PC-3 (cell line): ENCODE data around the gene UPF2. TPM values are rescaled to one million over a fixed set of nuclear protein-coding genes. Genes with fewer than 3 reads are reported as not detected.

Experiments used
- ATAC-seq: fragments of 200-7000 bp; cut with Tn5 transposase; 2 replicates; pipeline ENCODE4 v1.9.1; 2020; ENCODE audit warnings: mild to moderate bottlenecking, moderate library complexity
- BruUV-seq: library from RNA; stranded (reverse); fragments of 400-500 nt; replicated peaks from 2 replicates; lab custom pipeline; 2021; lab: Mats Ljungman, UMichigan
- CTCF ChIA-PET: fragments of 300-600 bp; sonication (Branson Sonifier 250); formaldehyde crosslinking; loops from one replicate; lab custom pipeline; 2022; ENCODE audit warnings: antibody characterized with exemption; lab: Charles Lee
- POLR2A ChIA-PET: fragments of 300-600 bp; sonication (Branson Sonifier 250); formaldehyde crosslinking; loops from one replicate; lab custom pipeline; 2022; ENCODE audit warnings: antibody characterized with exemption; ENCODE audit not compliant: unreplicated experiment; lab: Charles Lee
- DNase-seq: peaks from one replicate; pipeline ENCODE4 v3.0.0-alpha.2; 2015
- H2AFZ ChIP-seq: fragments of 300-600 bp; sonication (generic); 2 replicates; pipeline ENCODE4 v1.6.0; 2016; ENCODE audit warnings: antibody characterized with exemption, low read length
- H3F3A ChIP-seq: fragments of 300-600 bp; sonication (generic); one replicate; pipeline ENCODE4 v1.6.0; 2017; ENCODE audit warnings: antibody characterized with exemption, low read length, control low read depth, mild to moderate bottlenecking; ENCODE audit not compliant: unreplicated experiment
- H3K27ac ChIP-seq: fragments of 300-600 bp; sonication (generic); 2 replicates; pipeline ENCODE4 v1.5.1; 2016; ENCODE audit warnings: mild to moderate bottlenecking, low read length
- H3K27me3 ChIP-seq: fragments of 300-600 bp; sonication (generic); 2 replicates; pipeline ENCODE4 v1.6.1; 2016; ENCODE audit warnings: low read length, mixed read lengths
- H3K36me3 ChIP-seq: fragments of 300-600 bp; sonication (generic); 2 replicates; pipeline ENCODE4 v1.6.1; 2016; ENCODE audit warnings: low read depth, mixed run types, low read length, mixed read lengths
- H3K4me1 ChIP-seq: fragments of 300-600 bp; sonication (generic); 2 replicates; pipeline ENCODE4 v1.5.1; 2016; ENCODE audit warnings: low read length; ENCODE audit not compliant: insufficient read depth
- H3K4me2 ChIP-seq: fragments of 300-600 bp; sonication (generic); 2 replicates; pipeline ENCODE4 v1.6.0; 2016; ENCODE audit warnings: low read length
- H3K4me3 ChIP-seq: fragments of 300-600 bp; sonication (generic); 2 replicates; pipeline ENCODE4 v1.5.1; 2016; ENCODE audit warnings: mild to moderate bottlenecking, low read length, mixed read lengths
- H3K79me2 ChIP-seq: fragments of 300-600 bp; sonication (generic); 2 replicates; pipeline ENCODE4 v1.6.1; 2017; ENCODE audit warnings: low read length, mixed read lengths
- H3K9ac ChIP-seq: fragments of 300-600 bp; sonication (generic); 2 replicates; pipeline ENCODE4 v1.6.0; 2016; ENCODE audit warnings: mild to moderate bottlenecking, low read length
- H3K9me2 ChIP-seq: fragments of 300-600 bp; sonication (generic); replicated peaks from 2 replicates; pipeline ENCODE4 v1.6.1; 2016; ENCODE audit warnings: mixed run types, low read length, mixed read lengths
- H3K9me3 ChIP-seq: fragments of 300-600 bp; sonication (generic); 2 replicates; pipeline ENCODE4 v1.6.1; 2016; ENCODE audit warnings: low read length, mixed read lengths
- H4K20me1 ChIP-seq: fragments of 300-600 bp; sonication (generic); 2 replicates; pipeline ENCODE4 v1.6.1; 2016; ENCODE audit warnings: low read length, mixed read lengths
- EZH2 ChIP-seq: fragments of 300-600 bp; sonication (generic); IDR thresholded peaks from one replicate; pipeline ENCODE4 v1.6.1; 2017; ENCODE audit warnings: antibody characterized with exemption, mild to moderate bottlenecking, low read length; ENCODE audit not compliant: unreplicated experiment
- EZH2phosphoT487 ChIP-seq: fragments of 300-600 bp; sonication (generic); IDR thresholded peaks from 2 replicates; pipeline ENCODE4 v1.6.1; 2018; ENCODE audit warnings: mild to moderate bottlenecking, antibody characterized with exemption, low read length, borderline replicate concordance
- intact Hi-C: fragments of 100-400 bp; cut with micrococcal nuclease; formaldehyde crosslinking; loops from 2 replicates; pipeline ENCODE4 v1.9.0; 2023
- total RNA-seq: library from RNA; depleted of rRNA; stranded (reverse); fragments of >200 nt; gene quantifications from 2 replicates; pipeline ENCODE4 v1.2.3, GENCODE V29; 2014
- TF ChIP-seq, protein P1 (sequence below): fragments of 300-600 bp; sonication (generic); conservative IDR thresholded peaks from 2 replicates; pipeline ENCODE4 v1.5.1; 2017; ENCODE audit warnings: antibody characterized with exemption, low read depth, mild to moderate bottlenecking, low read length

Gene UPF2
- total RNA-seq, 1 experiment from 2014 or later: 12.0 TPM

DNA sequence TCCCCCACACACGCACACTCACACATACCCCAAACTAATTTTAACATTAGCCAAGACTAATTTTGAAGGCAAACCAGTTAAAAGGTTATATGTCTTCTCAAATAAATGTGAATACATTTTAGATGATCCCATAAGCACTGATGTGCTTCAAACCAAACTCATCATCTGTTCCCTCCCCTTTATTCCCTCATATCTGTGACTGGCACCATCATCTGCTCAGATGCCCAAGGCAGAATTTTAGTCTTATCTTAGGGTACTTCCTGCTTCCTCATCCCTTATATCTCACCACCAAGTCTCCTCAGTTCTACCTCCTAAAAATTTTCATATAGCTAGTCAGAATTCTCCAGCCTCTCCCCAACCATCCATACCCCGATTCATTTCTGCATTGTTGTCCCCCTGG, 80.4 kb downstream of the UPF2 start:
- no peaks in the 10 kb centered on the region for H3K79me2 ChIP-seq
- no peaks in the 10 kb centered on the region for H3K9me3 ChIP-seq
- TF ChIP-seq EZH2phosphoT487: no peak
- TF ChIP-seq, protein P1, sequence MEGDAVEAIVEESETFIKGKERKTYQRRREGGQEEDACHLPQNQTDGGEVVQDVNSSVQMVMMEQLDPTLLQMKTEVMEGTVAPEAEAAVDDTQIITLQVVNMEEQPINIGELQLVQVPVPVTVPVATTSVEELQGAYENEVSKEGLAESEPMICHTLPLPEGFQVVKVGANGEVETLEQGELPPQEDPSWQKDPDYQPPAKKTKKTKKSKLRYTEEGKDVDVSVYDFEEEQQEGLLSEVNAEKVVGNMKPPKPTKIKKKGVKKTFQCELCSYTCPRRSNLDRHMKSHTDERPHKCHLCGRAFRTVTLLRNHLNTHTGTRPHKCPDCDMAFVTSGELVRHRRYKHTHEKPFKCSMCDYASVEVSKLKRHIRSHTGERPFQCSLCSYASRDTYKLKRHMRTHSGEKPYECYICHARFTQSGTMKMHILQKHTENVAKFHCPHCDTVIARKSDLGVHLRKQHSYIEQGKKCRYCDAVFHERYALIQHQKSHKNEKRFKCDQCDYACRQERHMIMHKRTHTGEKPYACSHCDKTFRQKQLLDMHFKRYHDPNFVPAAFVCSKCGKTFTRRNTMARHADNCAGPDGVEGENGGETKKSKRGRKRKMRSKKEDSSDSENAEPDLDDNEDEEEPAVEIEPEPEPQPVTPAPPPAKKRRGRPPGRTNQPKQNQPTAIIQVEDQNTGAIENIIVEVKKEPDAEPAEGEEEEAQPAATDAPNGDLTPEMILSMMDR: no peak
- no peak for TF ChIP-seq EZH2
- ATAC-seq: no peak
- no TSS peak for BruUV-seq
- no peaks in the 10 kb centered on the region for H3K4me1 ChIP-seq
- no peak overlapping the region for H3K4me3 ChIP-seq
- no peak overlapping the region for H3K4me2 ChIP-seq
- no peak overlapping the region for H2AFZ ChIP-seq
- no peaks in the 10 kb centered on the region for H3F3A ChIP-seq
- intact Hi-C loops: no loop called here
- no peak for DNase-seq
- no peak overlapping the region for H3K9ac ChIP-seq
- ChIA-PET CTCF (no interaction called here), POLR2A (no interaction called here)
- no peaks in the 10 kb centered on the region for H4K20me1 ChIP-seq
- H3K9me2 ChIP-seq: no peaks in the 10 kb centered on the region
- peaks cover 9% of the 10 kb centered on the region for H3K36me3 ChIP-seq
- no peak overlapping the region for H3K27ac ChIP-seq
- no peaks in the 10 kb centered on the region for H3K27me3 ChIP-seq

DNA sequence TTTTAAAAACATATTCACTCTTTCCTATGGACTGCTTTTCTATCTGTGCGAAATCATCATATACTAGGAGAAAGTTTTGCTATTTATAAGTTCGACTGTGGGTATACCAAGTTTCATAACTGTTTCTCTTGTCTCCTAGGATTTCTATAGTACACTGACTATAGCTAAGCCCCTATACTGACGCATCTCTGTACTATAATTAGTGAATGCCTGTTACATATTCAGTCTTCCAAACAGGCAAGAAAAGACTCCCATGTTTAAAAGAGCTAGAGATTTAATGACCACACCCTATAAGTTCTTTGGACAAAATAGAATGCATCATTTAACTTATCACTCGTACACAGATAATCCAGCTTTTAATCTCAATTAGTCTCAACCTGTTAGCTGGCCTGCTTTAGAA, 80.8 kb downstream of the UPF2 start:
- no peak overlapping the region for H3K4me3 ChIP-seq
- CTCF ChIA-PET: no interaction called here
- H3K9me3 ChIP-seq: no peaks in the 10 kb centered on the region
- no peak overlapping the region for H3K4me2 ChIP-seq
- H2AFZ ChIP-seq: no peak overlapping the region
- ATAC-seq (no peak), DNase-seq (no peak)
- no peaks in the 10 kb centered on the region for H3F3A ChIP-seq
- H3K4me1 ChIP-seq: no peaks in the 10 kb centered on the region
- intact Hi-C loops: no loop called here
- POLR2A ChIA-PET: no interaction called here
- H3K79me2 ChIP-seq: no peaks in the 10 kb centered on the region
- no peak overlapping the region for H3K27ac ChIP-seq
- no peaks in the 10 kb centered on the region for H3K27me3 ChIP-seq
- no TSS peak for BruUV-seq
- H4K20me1 ChIP-seq: no peaks in the 10 kb centered on the region
- H3K36me3 ChIP-seq: peaks cover 6% of the 10 kb centered on the region
- H3K9ac ChIP-seq: no peak overlapping the region
- TF ChIP-seq EZH2: no peak
- TF ChIP-seq, protein P1: no peak
- no peak for TF ChIP-seq EZH2phosphoT487
- no peaks in the 10 kb centered on the region for H3K9me2 ChIP-seq

DNA sequence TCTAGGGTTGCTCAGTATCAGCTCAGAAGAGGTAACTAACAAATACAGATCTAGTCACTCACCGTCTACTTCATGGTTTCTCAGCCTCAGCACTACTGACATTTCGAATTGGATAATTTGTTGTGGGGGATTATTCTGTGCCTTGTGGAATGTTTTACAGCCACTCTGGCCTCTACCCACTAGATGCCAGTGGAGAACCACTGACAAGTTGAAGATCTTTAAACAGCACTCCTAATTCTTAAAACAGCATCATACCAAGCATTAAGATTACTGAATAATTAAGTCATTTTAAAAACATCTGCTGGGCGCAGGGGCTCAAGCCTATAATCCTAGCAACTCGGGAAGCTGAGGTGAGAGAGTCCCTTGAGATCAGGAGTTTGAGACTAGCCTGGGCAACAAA, 82.6 kb downstream of the UPF2 start:
- BruUV-seq: no TSS peak
- Histone ChIP-seq H3F3A (no peaks in the 10 kb centered on the region), H3K4me1 (no peaks in the 10 kb centered on the region), H3K9me3 (no peaks in the 10 kb centered on the region), H3K79me2 (no peaks in the 10 kb centered on the region), H2AFZ (no peak overlapping the region), H3K9me2 (no peaks in the 10 kb centered on the region), H3K9ac (no peak overlapping the region), H3K27ac (no peak overlapping the region), H4K20me1 (no peaks in the 10 kb centered on the region), H3K4me2 (no peak overlapping the region), H3K36me3 (no peaks in the 10 kb centered on the region), H3K4me3 (no peak overlapping the region), H3K27me3 (no peaks in the 10 kb centered on the region)
- POLR2A ChIA-PET: no interaction called here
- intact Hi-C loops: no loop called here
- ATAC-seq: no peak
- CTCF ChIA-PET: no interaction called here
- DNase-seq: no peak
- TF ChIP-seq EZH2 (no peak), EZH2phosphoT487 (no peak)
- TF ChIP-seq, protein P1: no peak
